ENCODE measurements around the gene KSR1. TPM values are rescaled to one million over a fixed set of nuclear protein-coding genes. Genes with fewer than 3 reads are reported as not detected.

Gene KSR1
- total RNA-seq, 1 experiment from 2014 or later = 88.9 TPM

- Mint-ChIP-seq H3K4me3 (ENCODE audit: unreplicated experiment) (no peak overlapping the region), H3K4me1 (ENCODE audit: low read depth, unreplicated experiment) (peaks cover 22% of the 10 kb centered on the region), H3K9me3 (ENCODE audit: unreplicated experiment) (no peaks in the 10 kb centered on the region), H3K27ac (ENCODE audit: unreplicated experiment) (peak overlapping the region; percentile 5), H3K36me3 (ENCODE audit: insufficient read depth, unreplicated experiment) (peaks cover 30% of the 10 kb centered on the region), H3K27me3 (ENCODE audit: insufficient read depth, unreplicated experiment) (no peaks in the 10 kb centered on the region)
- no peak for TF ChIP-seq CTCF (IDR thresholded peaks at IDR 0.05; ENCODE audit: insufficient read depth in 1 of 2, low read depth in 1 of 2, low read length in 1 of 2, severe bottlenecking in 1 of 2, unreplicated experiment in 1 of 2)
- Histone ChIP-seq H3K27me3 (replicated peaks; ENCODE audit: control insufficient read depth, insufficient read depth, low read length) (no peaks in the 10 kb centered on the region), H3K4me3 (ENCODE audit: low read depth, low read length) (no peak overlapping the region), H3K9me3 (0 out of 2 replicates have a peak, but pooled peaks cover 4% of the 10 kb centered on the region), H3K4me1 (peaks cover 12% of the 10 kb centered on the region), H3K36me3 (ENCODE audit: control insufficient read depth, insufficient read depth, low read length) (peaks cover 2% of the 10 kb centered on the region; the same call in 1 of the 2 replicates)
- BruUV-seq (replicated peaks) = no TSS peak
- ChIA-PET CTCF (interaction anchor here (0.9 to 1.2 kb wide), 2 partner anchors 24 to 50 kb away, joined by 3 to 4 read pairs; no protein-coding TSS in a partner anchor), POLR2A (no interaction called here)
- intact Hi-C loops (cut with micrococcal nuclease; ENCODE audit: unreplicated experiment) = loop anchor here (2.0 kb wide), 1 partner anchor 15 kb away; no protein-coding TSS in a partner anchor
- no peak for DNase-seq
Measured at GRCh38 chr17:27559506-27560481, 103.5 kb downstream of the KSR1 start.

- TF ChIP-seq CTCF (IDR thresholded peaks at IDR 0.05; ENCODE audit: insufficient read depth in 1 of 2, low read depth in 1 of 2, low read length in 1 of 2, severe bottlenecking in 1 of 2, unreplicated experiment in 1 of 2) = no peak
- peaks cover 2% of the 10 kb centered on the region; the same call in 1 of the 2 replicates for H3K36me3 ChIP-seq (ENCODE audit: control insufficient read depth, insufficient read depth, low read length)
- peaks cover 24% of the 10 kb centered on the region for H3K36me3 Mint-ChIP-seq (ENCODE audit: insufficient read depth, unreplicated experiment)
- no peaks in the 10 kb centered on the region for H3K9me3 Mint-ChIP-seq (ENCODE audit: unreplicated experiment)
- POLR2A ChIA-PET = no interaction called here
- H3K27me3 ChIP-seq (replicated peaks; ENCODE audit: control insufficient read depth, insufficient read depth, low read length) = no peaks in the 10 kb centered on the region
- H3K4me1 Mint-ChIP-seq (ENCODE audit: low read depth, unreplicated experiment) = peaks cover 22% of the 10 kb centered on the region
- intact Hi-C loops (cut with micrococcal nuclease; ENCODE audit: unreplicated experiment) = loop anchor here (1.0 kb wide), 1 partner anchor 14 kb away; no protein-coding TSS in a partner anchor
- H3K27ac Mint-ChIP-seq (ENCODE audit: unreplicated experiment) = no peak overlapping the region
- no peak for DNase-seq
- H3K27me3 Mint-ChIP-seq (ENCODE audit: insufficient read depth, unreplicated experiment) = no peaks in the 10 kb centered on the region
- no peak overlapping the region for H3K4me3 Mint-ChIP-seq (ENCODE audit: unreplicated experiment)
- H3K9me3 ChIP-seq = 0 out of 2 replicates have a peak, but pooled peaks cover 4% of the 10 kb centered on the region
- H3K4me1 ChIP-seq = peaks cover 12% of the 10 kb centered on the region
- CTCF ChIA-PET = interaction anchor here (0.7 to 1.2 kb wide), 2 partner anchors 16 to 49 kb away, joined by 3 to 4 read pairs; no protein-coding TSS in a partner anchor
- no peak overlapping the region for H3K4me3 ChIP-seq (ENCODE audit: low read depth, low read length)
- no TSS peak for BruUV-seq (replicated peaks)
Measured at GRCh38 chr17:27560668-27561067, 104.4 kb downstream of the KSR1 start.

GRCh38 chr17:27562777-27563455, 106.7 kb downstream of the KSR1 start:
- ChIA-PET CTCF (interaction anchor here (0.9 to 1.5 kb wide), 2 partner anchors 11 to 107 kb away, joined by 3 to 4 read pairs; no protein-coding TSS in a partner anchor), POLR2A (interaction anchor here (0.6 to 1.0 kb wide), 4 partner anchors 16 to 106 kb away, joined by 3 to 15 read pairs (median 4); no protein-coding TSS in a partner anchor)
- H3K9me3 Mint-ChIP-seq (ENCODE audit: unreplicated experiment) = no peaks in the 10 kb centered on the region
- TF ChIP-seq CTCF (IDR thresholded peaks at IDR 0.05; ENCODE audit: insufficient read depth in 1 of 2, low read depth in 1 of 2, low read length in 1 of 2, severe bottlenecking in 1 of 2, unreplicated experiment in 1 of 2) = no peak
- DNase-seq = no peak
- intact Hi-C loops (cut with micrococcal nuclease; ENCODE audit: unreplicated experiment) = no loop called here
- no peak overlapping the region for H3K4me3 Mint-ChIP-seq (ENCODE audit: unreplicated experiment)
- no TSS peak for BruUV-seq (replicated peaks)
- H3K36me3 Mint-ChIP-seq (ENCODE audit: insufficient read depth, unreplicated experiment) = peaks cover 23% of the 10 kb centered on the region
- H3K4me1 ChIP-seq = peaks cover 22% of the 10 kb centered on the region
- no peak overlapping the region for H3K4me3 ChIP-seq (ENCODE audit: low read depth, low read length)
- no peak overlapping the region for H3K27ac Mint-ChIP-seq (ENCODE audit: unreplicated experiment)
- peaks cover 19% of the 10 kb centered on the region for H3K4me1 Mint-ChIP-seq (ENCODE audit: low read depth, unreplicated experiment)
- no peaks in the 10 kb centered on the region for H3K27me3 ChIP-seq (replicated peaks; ENCODE audit: control insufficient read depth, insufficient read depth, low read length)
- H3K36me3 ChIP-seq (ENCODE audit: control insufficient read depth, insufficient read depth, low read length) = no peaks in the 10 kb centered on the region; the same call in 1 of the 2 replicates
- no peaks in the 10 kb centered on the region for H3K27me3 Mint-ChIP-seq (ENCODE audit: insufficient read depth, unreplicated experiment)
- H3K9me3 ChIP-seq = 0 out of 2 replicates have a peak, but pooled peaks cover 4% of the 10 kb centered on the region

All from Caco-2 (cell line).